ENCODE data around the gene POLR3A. TPM values are rescaled to one million over a fixed set of nuclear protein-coding genes. Genes with fewer than 3 reads are reported as not detected.

POLR3A gene
- total RNA-seq, 2 donors from 2014 or later: 28.2 to 28.6 TPM

GRCh38 chr10:77940225-77940624 lies 89.1 kb downstream of the POLR3A start:
- H3K4me3 Mint-ChIP-seq: no peak overlapping the region
- H3K27me3 Mint-ChIP-seq (ENCODE audit: insufficient read depth): no peaks in the 10 kb centered on the region
- DNase-seq: no peak
- no peak overlapping the region for H3K27ac ChIP-seq (ENCODE audit: low read depth, low read length)
- no peaks in the 10 kb centered on the region for H3K27me3 ChIP-seq (ENCODE audit: control insufficient read depth, insufficient read depth, low read length, poor library complexity, severe bottlenecking)
- H3K9me3 Mint-ChIP-seq: no peaks in the 10 kb centered on the region
- 99 to 100% methylated on average over 2 of the region's 2 CpGs for WGBS, 2 experiments (ENCODE audit: insufficient coverage in 1 of 2, insufficient read length in 1 of 2)
- no peaks in the 10 kb centered on the region for H3K36me3 Mint-ChIP-seq (ENCODE audit: low read depth)
- no peaks in the 10 kb centered on the region for H3K9me3 ChIP-seq (ENCODE audit: control insufficient read depth, low read length)
- no peaks in the 10 kb centered on the region for H3K36me3 ChIP-seq (ENCODE audit: control insufficient read depth, insufficient read depth, low read length)
- no peak overlapping the region for H3K9ac ChIP-seq (ENCODE audit: extremely low read depth, low read length, poor library complexity, severe bottlenecking)
- no peak for TF ChIP-seq CTCF (conservative IDR thresholded peaks at IDR 0.05)
- peaks cover 17% of the 10 kb centered on the region for H3K4me1 ChIP-seq (ENCODE audit: control insufficient read depth, insufficient read depth, low read length)
- H3K27ac Mint-ChIP-seq: peak overlapping the region; percentile 68
- H3K4me3 ChIP-seq (ENCODE audit: low read length): no peak overlapping the region
- H3K4me1 Mint-ChIP-seq: peaks cover 46% of the 10 kb centered on the region

GRCh38 chr10:77939561-77940001 lies 89.7 kb downstream of the POLR3A start:
- Histone ChIP-seq H3K9ac (ENCODE audit: extremely low read depth, low read length, poor library complexity, severe bottlenecking) (no peak overlapping the region), H3K36me3 (ENCODE audit: control insufficient read depth, insufficient read depth, low read length) (no peaks in the 10 kb centered on the region), H3K27me3 (ENCODE audit: control insufficient read depth, insufficient read depth, low read length, poor library complexity, severe bottlenecking) (no peaks in the 10 kb centered on the region), H3K27ac (ENCODE audit: low read depth, low read length) (no peak overlapping the region), H3K9me3 (ENCODE audit: control insufficient read depth, low read length) (no peaks in the 10 kb centered on the region), H3K4me3 (ENCODE audit: low read length) (no peak overlapping the region), H3K4me1 (ENCODE audit: control insufficient read depth, insufficient read depth, low read length) (peaks cover 17% of the 10 kb centered on the region)
- Mint-ChIP-seq H3K27ac (peak overlapping the region; percentile 68), H3K4me3 (no peak overlapping the region), H3K36me3 (ENCODE audit: low read depth) (no peaks in the 10 kb centered on the region), H3K9me3 (no peaks in the 10 kb centered on the region), H3K4me1 (peaks cover 48% of the 10 kb centered on the region), H3K27me3 (ENCODE audit: insufficient read depth) (no peaks in the 10 kb centered on the region)
- 28 to 31% methylated on average over 2 to 3 of the region's 3 CpGs for WGBS, 2 experiments (ENCODE audit: insufficient coverage in 1 of 2, insufficient read length in 1 of 2)
- DNase-seq: peak; percentile 85
- TF ChIP-seq CTCF (conservative IDR thresholded peaks at IDR 0.05): no peak

GRCh38 chr10:77936697-77937567 lies 92.4 kb downstream of the POLR3A start:
- no peak overlapping the region for H3K4me3 Mint-ChIP-seq
- H3K36me3 Mint-ChIP-seq (ENCODE audit: low read depth): no peaks in the 10 kb centered on the region
- H3K9me3 Mint-ChIP-seq: no peaks in the 10 kb centered on the region
- H3K4me1 Mint-ChIP-seq: peaks cover 48% of the 10 kb centered on the region
- H3K27ac Mint-ChIP-seq: peak overlapping the region; percentile 7
- no peak for TF ChIP-seq CTCF (conservative IDR thresholded peaks at IDR 0.05)
- DNase-seq: peak; percentile 57
- Histone ChIP-seq H3K27me3 (ENCODE audit: control insufficient read depth, insufficient read depth, low read length, poor library complexity, severe bottlenecking) (no peaks in the 10 kb centered on the region), H3K27ac (ENCODE audit: low read depth, low read length) (no peak overlapping the region), H3K4me1 (ENCODE audit: control insufficient read depth, insufficient read depth, low read length) (peaks cover 17% of the 10 kb centered on the region), H3K36me3 (ENCODE audit: control insufficient read depth, insufficient read depth, low read length) (no peaks in the 10 kb centered on the region), H3K9me3 (ENCODE audit: control insufficient read depth, low read length) (no peaks in the 10 kb centered on the region), H3K9ac (ENCODE audit: extremely low read depth, low read length, poor library complexity, severe bottlenecking) (no peak overlapping the region), H3K4me3 (ENCODE audit: low read length) (no peak overlapping the region)
- WGBS, 2 experiments (ENCODE audit: insufficient coverage in 1 of 2, insufficient read length in 1 of 2): 57 to 76% methylated on average over 3 of the region's 3 CpGs
- H3K27me3 Mint-ChIP-seq (ENCODE audit: insufficient read depth): no peaks in the 10 kb centered on the region
